PC-3 (cell line): ENCODE measurements around the gene CHRNA5. TPM values are rescaled to one million over a fixed set of nuclear protein-coding genes. Genes with fewer than 3 reads are reported as not detected.

Experiments
- ATAC-seq: fragments of 200-7000 bp; cut with Tn5 transposase; 2 replicates; pipeline ENCODE4 v1.9.1; 2020; ENCODE audit warnings: mild to moderate bottlenecking, moderate library complexity
- BruUV-seq: library from RNA; stranded (reverse); fragments of 400-500 nt; replicated peaks from 2 replicates; lab custom pipeline; 2021; lab: Mats Ljungman, UMichigan
- CTCF ChIA-PET: fragments of 300-600 bp; sonication (Branson Sonifier 250); formaldehyde crosslinking; loops from one replicate; lab custom pipeline; 2022; ENCODE audit warnings: antibody characterized with exemption; lab: Charles Lee
- POLR2A ChIA-PET: fragments of 300-600 bp; sonication (Branson Sonifier 250); formaldehyde crosslinking; loops from one replicate; lab custom pipeline; 2022; ENCODE audit warnings: antibody characterized with exemption; ENCODE audit not compliant: unreplicated experiment; lab: Charles Lee
- DNase-seq: peaks from one replicate; pipeline ENCODE4 v3.0.0-alpha.2; 2015
- H2AFZ ChIP-seq: fragments of 300-600 bp; sonication (generic); 2 replicates; pipeline ENCODE4 v1.6.0; 2016; ENCODE audit warnings: antibody characterized with exemption, low read length
- H3F3A ChIP-seq: fragments of 300-600 bp; sonication (generic); one replicate; pipeline ENCODE4 v1.6.0; 2017; ENCODE audit warnings: antibody characterized with exemption, low read length, control low read depth, mild to moderate bottlenecking; ENCODE audit not compliant: unreplicated experiment
- H3K27ac ChIP-seq: fragments of 300-600 bp; sonication (generic); 2 replicates; pipeline ENCODE4 v1.5.1; 2016; ENCODE audit warnings: mild to moderate bottlenecking, low read length
- H3K27me3 ChIP-seq: fragments of 300-600 bp; sonication (generic); 2 replicates; pipeline ENCODE4 v1.6.1; 2016; ENCODE audit warnings: low read length, mixed read lengths
- H3K36me3 ChIP-seq: fragments of 300-600 bp; sonication (generic); 2 replicates; pipeline ENCODE4 v1.6.1; 2016; ENCODE audit warnings: low read depth, mixed run types, low read length, mixed read lengths
- H3K4me1 ChIP-seq: fragments of 300-600 bp; sonication (generic); 2 replicates; pipeline ENCODE4 v1.5.1; 2016; ENCODE audit warnings: low read length; ENCODE audit not compliant: insufficient read depth
- H3K4me2 ChIP-seq: fragments of 300-600 bp; sonication (generic); 2 replicates; pipeline ENCODE4 v1.6.0; 2016; ENCODE audit warnings: low read length
- H3K4me3 ChIP-seq: fragments of 300-600 bp; sonication (generic); 2 replicates; pipeline ENCODE4 v1.5.1; 2016; ENCODE audit warnings: mild to moderate bottlenecking, low read length, mixed read lengths
- H3K79me2 ChIP-seq: fragments of 300-600 bp; sonication (generic); 2 replicates; pipeline ENCODE4 v1.6.1; 2017; ENCODE audit warnings: low read length, mixed read lengths
- H3K9ac ChIP-seq: fragments of 300-600 bp; sonication (generic); 2 replicates; pipeline ENCODE4 v1.6.0; 2016; ENCODE audit warnings: mild to moderate bottlenecking, low read length
- H3K9me2 ChIP-seq: fragments of 300-600 bp; sonication (generic); replicated peaks from 2 replicates; pipeline ENCODE4 v1.6.1; 2016; ENCODE audit warnings: mixed run types, low read length, mixed read lengths
- H3K9me3 ChIP-seq: fragments of 300-600 bp; sonication (generic); 2 replicates; pipeline ENCODE4 v1.6.1; 2016; ENCODE audit warnings: low read length, mixed read lengths
- H4K20me1 ChIP-seq: fragments of 300-600 bp; sonication (generic); 2 replicates; pipeline ENCODE4 v1.6.1; 2016; ENCODE audit warnings: low read length, mixed read lengths
- CTCF ChIP-seq: fragments of 300-600 bp; sonication (generic); conservative IDR thresholded peaks from 2 replicates; pipeline ENCODE4 v1.5.1; 2017; ENCODE audit warnings: antibody characterized with exemption, low read depth, mild to moderate bottlenecking, low read length
- EZH2 ChIP-seq: fragments of 300-600 bp; sonication (generic); IDR thresholded peaks from one replicate; pipeline ENCODE4 v1.6.1; 2017; ENCODE audit warnings: antibody characterized with exemption, mild to moderate bottlenecking, low read length; ENCODE audit not compliant: unreplicated experiment
- EZH2phosphoT487 ChIP-seq: fragments of 300-600 bp; sonication (generic); IDR thresholded peaks from 2 replicates; pipeline ENCODE4 v1.6.1; 2018; ENCODE audit warnings: mild to moderate bottlenecking, antibody characterized with exemption, low read length, borderline replicate concordance
- intact Hi-C: fragments of 100-400 bp; cut with micrococcal nuclease; formaldehyde crosslinking; loops from 2 replicates; pipeline ENCODE4 v1.9.0; 2023
- total RNA-seq: library from RNA; depleted of rRNA; stranded (reverse); fragments of >200 nt; gene quantifications from 2 replicates; pipeline ENCODE4 v1.2.3, GENCODE V29; 2014

The CHRNA5 gene
- total RNA-seq, 1 experiment from 2014 or later = 8.4 TPM

DNA sequence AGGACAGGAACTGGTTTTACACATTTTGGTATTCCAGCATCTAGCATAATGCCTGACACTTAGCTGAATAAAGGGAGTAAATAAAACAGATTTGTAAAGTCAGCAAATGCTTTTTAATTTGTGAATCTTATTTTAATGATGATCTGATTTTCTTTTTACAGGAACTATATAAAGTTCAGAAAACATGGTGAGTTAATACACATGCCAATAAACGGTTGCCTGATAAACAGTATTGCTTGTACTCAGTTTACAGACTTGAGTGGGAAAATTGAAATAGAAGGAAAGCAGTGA is 23.6 kb upstream of the CHRNA5 start:
- peak overlapping the region; percentile 93 for H3K9ac ChIP-seq
- H3K27me3 ChIP-seq = no peaks in the 10 kb centered on the region
- H4K20me1 ChIP-seq = peaks cover 9% of the 10 kb centered on the region; the same call in 1 of the 2 replicates
- H3K4me3 ChIP-seq = peak overlapping the region; percentile 99
- no peak for DNase-seq
- POLR2A ChIA-PET = interaction anchor here (0.5 kb wide), 1 partner anchor 324 kb away, joined by 14 read pairs; no protein-coding TSS in a partner anchor
- no peaks in the 10 kb centered on the region for H3F3A ChIP-seq
- no peaks in the 10 kb centered on the region for H3K9me2 ChIP-seq
- H3K27ac ChIP-seq = no peak overlapping the region
- ATAC-seq = no peak
- CTCF ChIA-PET = no interaction called here
- H3K4me1 ChIP-seq = peaks cover 18% of the 10 kb centered on the region
- no TSS peak for BruUV-seq
- intact Hi-C loops = loop anchor here (5.0 kb wide), 1 partner anchor 34 kb away; the partner anchor contains the start of gene HYKK
- peaks cover 43% of the 10 kb centered on the region for H3K36me3 ChIP-seq
- TF ChIP-seq EZH2phosphoT487 (no peak), EZH2 (no peak), CTCF (no peak)
- H3K9me3 ChIP-seq = no peaks in the 10 kb centered on the region
- H3K4me2 ChIP-seq = peak overlapping the region; percentile 83
- H3K79me2 ChIP-seq = peaks cover 42% of the 10 kb centered on the region
- no peak overlapping the region for H2AFZ ChIP-seq

GRCh38 chr15:78542647-78543046 is 22.7 kb upstream of the CHRNA5 start:
- Histone ChIP-seq H3K4me2 (peak overlapping the region; percentile 83), H3K36me3 (peaks cover 50% of the 10 kb centered on the region), H3F3A (no peaks in the 10 kb centered on the region), H3K27me3 (no peaks in the 10 kb centered on the region), H3K4me3 (peak overlapping the region; percentile 99), H4K20me1 (peaks cover 9% of the 10 kb centered on the region; the same call in 1 of the 2 replicates), H3K4me1 (peaks cover 18% of the 10 kb centered on the region), H3K9me2 (no peaks in the 10 kb centered on the region), H2AFZ (no peak overlapping the region), H3K9me3 (no peaks in the 10 kb centered on the region), H3K79me2 (peaks cover 42% of the 10 kb centered on the region), H3K9ac (no peak overlapping the region), H3K27ac (no peak overlapping the region)
- DNase-seq = no peak
- no peak for ATAC-seq
- CTCF ChIA-PET = no interaction called here
- intact Hi-C loops = loop anchor here (5.0 kb wide), 1 partner anchor 35 kb away; the partner anchor contains the start of gene HYKK
- POLR2A ChIA-PET = no interaction called here
- BruUV-seq = no TSS peak
- TF ChIP-seq EZH2 (no peak), EZH2phosphoT487 (no peak), CTCF (no peak)

DNA sequence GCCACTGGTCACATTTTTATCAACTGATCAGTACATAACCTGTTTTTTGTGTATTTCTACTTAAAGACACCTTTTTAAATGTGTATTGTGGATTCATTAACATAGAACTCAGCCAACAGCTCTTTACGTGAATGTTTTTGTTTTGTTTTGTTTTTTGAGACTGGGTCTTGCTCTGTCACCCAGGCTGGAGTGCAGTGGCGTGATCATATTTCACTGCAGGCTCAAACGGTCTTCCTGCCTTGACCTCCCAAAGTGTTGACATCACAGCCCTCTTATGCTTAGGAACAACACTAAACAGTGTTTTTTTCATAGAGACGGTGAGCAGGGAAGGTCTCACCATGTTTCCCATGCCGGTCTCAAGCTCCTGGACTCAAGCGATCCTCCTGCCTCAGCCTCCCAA is 15.1 kb upstream of the CHRNA5 start:
- intact Hi-C loops = no loop called here
- no peaks in the 10 kb centered on the region for H3K4me1 ChIP-seq
- no peak overlapping the region for H3K4me2 ChIP-seq
- H4K20me1 ChIP-seq = no peaks in the 10 kb centered on the region
- DNase-seq (no peak), ATAC-seq (no peak)
- H2AFZ ChIP-seq = no peak overlapping the region
- no peak overlapping the region for H3K27ac ChIP-seq
- H3K9me3 ChIP-seq = no peaks in the 10 kb centered on the region
- ChIA-PET CTCF (no interaction called here), POLR2A (no interaction called here)
- no peaks in the 10 kb centered on the region for H3K9me2 ChIP-seq
- TF ChIP-seq EZH2 (no peak), CTCF (no peak), EZH2phosphoT487 (no peak)
- peaks cover 45% of the 10 kb centered on the region for H3K36me3 ChIP-seq
- no TSS peak for BruUV-seq
- no peak overlapping the region for H3K9ac ChIP-seq
- no peaks in the 10 kb centered on the region for H3K27me3 ChIP-seq
- H3F3A ChIP-seq = no peaks in the 10 kb centered on the region
- 0 out of 2 replicates have a peak, but pooled peaks cover 2% of the 10 kb centered on the region for H3K79me2 ChIP-seq
- H3K4me3 ChIP-seq = no peak overlapping the region
